ENCODE data around the gene PPARD.

PPARD gene

GRCh38 chr6:35401514-35401913, 59.2 kb downstream of the PPARD start:
- DNase-seq (ENCODE audit: low read depth) = no peak
- no peak for TF ChIP-seq CTCF (IDR thresholded peaks at IDR 0.05; ENCODE audit: low read length, missing control alignments)
- H3K4me3 ChIP-seq (replicated peaks; ENCODE audit: low read depth, low read length) = no peak overlapping the region

- no peak for TF ChIP-seq CTCF (IDR thresholded peaks at IDR 0.05; ENCODE audit: low read length, missing control alignments)
- no peak overlapping the region for H3K4me3 ChIP-seq (replicated peaks; ENCODE audit: low read depth, low read length)
- DNase-seq (ENCODE audit: low read depth) = no peak
Observed at GRCh38 chr6:35402136-35402855, 59.9 kb downstream of the PPARD start.

GRCh38 chr6:35402856-35403191, 60.5 kb downstream of the PPARD start:
- DNase-seq (ENCODE audit: low read depth) = no peak
- TF ChIP-seq CTCF (IDR thresholded peaks at IDR 0.05; ENCODE audit: low read length, missing control alignments) = no peak
- H3K4me3 ChIP-seq (replicated peaks; ENCODE audit: low read depth, low read length) = no peak overlapping the region

GRCh38 chr6:35403544-35404442, 61.4 kb downstream of the PPARD start:
- H3K4me3 ChIP-seq (replicated peaks; ENCODE audit: low read depth, low read length) = no peak overlapping the region
- TF ChIP-seq CTCF (IDR thresholded peaks at IDR 0.05; ENCODE audit: low read length, missing control alignments) = no peak
- no peak for DNase-seq (ENCODE audit: low read depth)

- H3K4me3 ChIP-seq (replicated peaks; ENCODE audit: low read depth, low read length) = no peak overlapping the region
Observed at GRCh38 chr6:35406711-35407485, 64.5 kb downstream of the PPARD start.

GRCh38 chr6:35409245-35409644, 66.9 kb downstream of the PPARD start:
- no peak for DNase-seq (ENCODE audit: low read depth)
- no peak overlapping the region for H3K4me3 ChIP-seq (replicated peaks; ENCODE audit: low read depth, low read length)
- no peak for TF ChIP-seq CTCF (IDR thresholded peaks at IDR 0.05; ENCODE audit: low read length, missing control alignments)

More at GRCh38 chr6:35406711-35407485, 64.5 kb downstream of the PPARD start:
- TF ChIP-seq CTCF (IDR thresholded peaks at IDR 0.05; ENCODE audit: low read length, missing control alignments) = no peak
- no peak for DNase-seq (ENCODE audit: low read depth)

Measured in fibroblast of pulmonary artery (primary cell).